Progenitor cell of endocrine pancreas (in vitro differentiated cells): ENCODE results near the gene CEP112. TPM values are rescaled to one million over a fixed set of nuclear protein-coding genes. Genes with fewer than 3 reads are reported as not detected.
"Not testable (repeated sequence)": the region's sequence is repeated elsewhere in the genome, so short reads cannot be mapped to it uniquely, and the experiment has no call there.

Experiments
- DNase-seq: peaks from one replicate; pipeline ENCODE4 v3.0.0; 2021; ENCODE audit warnings: low spot score; ENCODE audit not compliant: unreplicated experiment
- H3K27ac Mint-ChIP-seq: 2 replicates; pipeline ENCODE4 v1.8.0; 2021; ENCODE audit warnings: mild to moderate bottlenecking, moderate library complexity, mixed read lengths
- H3K27me3 Mint-ChIP-seq: 2 replicates; pipeline ENCODE4 v1.8.0; 2021; ENCODE audit warnings: mixed read lengths
- H3K36me3 Mint-ChIP-seq: 2 replicates; pipeline ENCODE4 v1.8.0; 2022; ENCODE audit warnings: mixed read lengths; ENCODE audit not compliant: insufficient read depth
- H3K4me1 Mint-ChIP-seq: 2 replicates; pipeline ENCODE4 v1.8.0; 2021; ENCODE audit warnings: low read depth, mixed read lengths
- H3K4me3 Mint-ChIP-seq: 2 replicates; pipeline ENCODE4 v1.8.0; 2021; ENCODE audit warnings: low read depth, mild to moderate bottlenecking, moderate library complexity, mixed read lengths
- H3K9me3 Mint-ChIP-seq: 2 replicates; pipeline ENCODE4 v1.8.0; 2021; ENCODE audit warnings: low read depth, mixed read lengths
- CTCF ChIP-seq: fragments of 200-600 bp; sonication (generic); IDR thresholded peaks from one replicate; pipeline ENCODE4 v1.5.0; 2021; ENCODE audit warnings: antibody characterized with exemption, mild to moderate bottlenecking; ENCODE audit not compliant: unreplicated experiment
- total RNA-seq: library from RNA; stranded (reverse); gene quantifications from 2 replicates; pipeline ENCODE4 v1.2.1, GENCODE V29; 2021

CEP112 gene
- total RNA-seq, 1 donor from 2014 or later = 24.3 TPM

GRCh38 chr17:65833214-65833613, 358.7 kb downstream of the CEP112 start:
- Mint-ChIP-seq H3K27ac (no peak overlapping the region), H3K36me3 (peaks cover 29% of the 10 kb centered on the region), H3K9me3 (peaks cover 47% of the 10 kb centered on the region), H3K4me1 (peaks cover 8% of the 10 kb centered on the region), H3K27me3 (no peaks in the 10 kb centered on the region), H3K4me3 (no peak overlapping the region)
- no peak for DNase-seq
- no peak for TF ChIP-seq CTCF

- H3K4me3 Mint-ChIP-seq = no peak overlapping the region
- H3K9me3 Mint-ChIP-seq = peaks cover 38% of the 10 kb centered on the region
- peak overlapping the region; percentile 9 for H3K27ac Mint-ChIP-seq
- no peak for DNase-seq
- H3K4me1 Mint-ChIP-seq = peaks cover 8% of the 10 kb centered on the region
- H3K27me3 Mint-ChIP-seq = no peaks in the 10 kb centered on the region
- H3K36me3 Mint-ChIP-seq = peaks cover 22% of the 10 kb centered on the region
- no peak for TF ChIP-seq CTCF
These were observed 361.6 kb downstream of the CEP112 start for GRCh38 chr17:65830356-65830755.

GRCh38 chr17:65826577-65826976, 365.4 kb downstream of the CEP112 start:
- not testable (repeated sequence) for H3K27ac Mint-ChIP-seq, H3K4me3 Mint-ChIP-seq, H3K36me3 Mint-ChIP-seq, H3K4me1 Mint-ChIP-seq, DNase-seq, H3K27me3 Mint-ChIP-seq, H3K9me3 Mint-ChIP-seq

GRCh38 chr17:65824901-65825300, 367.0 kb downstream of the CEP112 start:
- Mint-ChIP-seq H3K27me3 (no peaks in the 10 kb centered on the region), H3K9me3 (no peaks in the 10 kb centered on the region), H3K4me1 (no peaks in the 10 kb centered on the region), H3K36me3 (peaks cover 4% of the 10 kb centered on the region), H3K4me3 (no peak overlapping the region), H3K27ac (no peak overlapping the region)
- TF ChIP-seq CTCF = no peak
- no peak for DNase-seq

- Mint-ChIP-seq H3K27ac (no peak overlapping the region), H3K36me3 (peaks cover 4% of the 10 kb centered on the region), H3K27me3 (no peaks in the 10 kb centered on the region), H3K4me1 (no peaks in the 10 kb centered on the region), H3K4me3 (no peak overlapping the region), H3K9me3 (no peaks in the 10 kb centered on the region)
- DNase-seq = no peak
- no peak for TF ChIP-seq CTCF
These were observed 368.2 kb downstream of the CEP112 start for GRCh38 chr17:65823713-65824112.

- TF ChIP-seq CTCF = no peak
- H3K36me3 Mint-ChIP-seq = peaks cover 4% of the 10 kb centered on the region
- H3K27me3 Mint-ChIP-seq = no peaks in the 10 kb centered on the region
- H3K9me3 Mint-ChIP-seq = no peaks in the 10 kb centered on the region
- DNase-seq = no peak
- H3K4me3 Mint-ChIP-seq = no peak overlapping the region
- no peak overlapping the region for H3K27ac Mint-ChIP-seq
- H3K4me1 Mint-ChIP-seq = no peaks in the 10 kb centered on the region
These were observed 371.1 kb downstream of the CEP112 start for GRCh38 chr17:65820811-65821210.
